BLaER1 treated with 17β-estradiol and CSF1 and Interleukin-3, amounts not matched to agents 10 nM and 100 nM (cell line): ENCODE results near the gene SIRT2.

ENCODE experiments used
- H3K27ac ChIP-seq, 11 experiments: shearing (Covaris generic); formaldehyde crosslinking; 2 replicates each; pipeline ENCODE4 v1.8.1; 2022
- H3K27me3 ChIP-seq, 11 experiments: shearing (Covaris generic); formaldehyde crosslinking; 2 replicates each; pipeline ENCODE4 v1.8.1; 2022
- H3K36me3 ChIP-seq, 11 experiments: shearing (Covaris generic); formaldehyde crosslinking; 2 replicates each; pipeline ENCODE4 v1.8.1; 2022
- H3K4me1 ChIP-seq, 10 experiments: shearing (Covaris generic); formaldehyde crosslinking; 2 replicates each; pipeline ENCODE4 v1.8.1; 2022
- H3K4me2 ChIP-seq, 11 experiments: shearing (Covaris generic); formaldehyde crosslinking; 2 replicates each; pipeline ENCODE4 v1.8.1; 2022
- H3K4me3 ChIP-seq, 10 experiments: shearing (Covaris generic); formaldehyde crosslinking; 2 replicates each; pipeline ENCODE4 v1.8.1; 2022
- H3K9ac ChIP-seq, 11 experiments: shearing (Covaris generic); formaldehyde crosslinking; 2 replicates each; pipeline ENCODE4 v1.8.1; 2022
- H3K9me3 ChIP-seq, 11 experiments: shearing (Covaris generic); formaldehyde crosslinking; replicated peaks in 1 of 11; 2 replicates each; pipeline ENCODE4 v1.8.1; 2022
- H4K20me1 ChIP-seq, 11 experiments: shearing (Covaris generic); formaldehyde crosslinking; 2 replicates each; pipeline ENCODE4 v1.8.1; 2022
- Cebpa-rat ChIP-seq, 11 experiments: shearing (Covaris generic); IDR thresholded peaks; 2 replicates each; pipeline ENCODE4 v1.8.1; 2022

Gene SIRT2

GRCh38 chr19:38849860-38850435 lies 49.5 kb downstream of the SIRT2 start, which contains the start of gene HNRNPL:
Gene HNRNPL (minus strand): TSS chr19:38849986. CDS start chr19:38849966, 20 bp downstream.
- no peaks in the 10 kb centered on the region for H3K9me3 ChIP-seq
- peak within 1 kb of the TSS; percentile 98 to 100 (median 100) for H3K9ac ChIP-seq
- peak within 1 kb of the TSS; percentile 80 to 96 (median 90) for H3K4me3 ChIP-seq
- peaks cover 54 to 65% (median 60%) of the 10 kb centered on the region in 10 experiments for H3K4me1 ChIP-seq
- H3K27me3 ChIP-seq, result no peaks in the 10 kb centered on the region
- peak within 1 kb of the TSS; percentile 99 to 100 (median 100) for H3K27ac ChIP-seq
- peaks cover 39 to 42% (median 40%) of the 10 kb centered on the region in 11 experiments for H3K36me3 ChIP-seq
- H4K20me1 ChIP-seq, result peaks cover 42 to 43% (median 43%) of the 10 kb centered on the region in 11 experiments
- TF ChIP-seq Cebpa-rat (IDR thresholded peaks at IDR 0.05), result no peak
- H3K4me2 ChIP-seq, result peak within 1 kb of the TSS; percentile 97 to 100 (median 99)

GRCh38 chr19:38849147-38849859 lies 50.1 kb downstream of the SIRT2 start:
- Histone ChIP-seq H3K4me1 (peaks cover 53 to 71% (median 66%) of the 10 kb centered on the region in 10 experiments), H3K36me3 (peaks cover 45 to 48% (median 46%) of the 10 kb centered on the region in 11 experiments), H3K4me3 (peak overlapping the region; percentile 78 to 96 (median 90)), H3K4me2 (peak overlapping the region; percentile 93 to 100 (median 97)), H3K27me3 (no peaks in the 10 kb centered on the region), H3K27ac (peak overlapping the region; percentile 99 to 100 (median 100)), H3K9ac (peak overlapping the region; percentile 98 to 100 (median 100)), H3K9me3 (no peaks in the 10 kb centered on the region), H4K20me1 (peaks cover 48 to 49% (median 49%) of the 10 kb centered on the region in 11 experiments)
- TF ChIP-seq Cebpa-rat (IDR thresholded peaks at IDR 0.05), result no peak

DNA sequence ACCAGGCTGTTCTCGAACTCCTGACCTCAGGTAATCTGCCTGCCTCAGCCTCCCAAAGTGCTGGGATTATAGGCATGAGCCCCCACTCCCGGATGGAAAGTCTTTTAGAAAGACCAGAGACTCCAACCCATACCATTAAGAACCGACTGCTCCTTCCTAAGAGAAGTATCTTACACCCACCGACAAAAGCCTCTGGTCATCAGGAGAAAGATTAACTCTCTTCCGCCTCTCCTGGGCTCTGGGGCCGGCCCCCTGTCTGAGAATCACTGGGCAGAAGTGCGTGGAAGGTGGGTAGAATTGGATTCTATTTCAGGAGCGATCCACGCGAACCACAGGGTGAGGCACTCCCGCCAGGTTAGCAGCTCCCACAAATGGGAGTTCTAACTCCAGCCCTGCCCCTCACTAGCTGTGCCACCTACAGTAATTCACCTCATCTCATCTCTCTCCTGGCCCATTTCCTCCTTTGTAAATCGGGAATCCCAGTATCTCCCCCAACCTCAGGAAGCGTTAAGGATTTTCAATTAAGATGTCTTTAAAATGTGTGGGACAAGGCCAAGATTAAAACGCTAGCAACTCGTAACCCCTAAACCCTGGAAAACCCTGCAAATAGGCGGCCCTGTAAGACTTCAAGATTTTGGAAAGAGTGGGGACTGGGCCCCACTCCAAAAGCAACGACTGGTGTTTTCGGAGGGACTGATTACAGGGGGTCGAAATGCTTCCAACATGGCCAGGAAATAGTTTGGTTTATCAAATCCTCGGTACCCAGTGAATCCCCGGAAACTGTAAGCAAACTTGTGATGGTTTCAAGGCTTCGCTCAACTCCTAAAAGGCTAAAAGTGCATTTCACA lies 50.9 kb downstream of the SIRT2 start:
- no peaks in the 10 kb centered on the region for H3K9me3 ChIP-seq
- H3K9ac ChIP-seq, result peak overlapping the region; percentile 98 to 100 (median 100)
- H3K4me2 ChIP-seq, result peak overlapping the region; percentile 93 to 100 (median 97)
- peak overlapping the region; percentile 99 to 100 (median 100); a peak in 21 of 22 replicates for H3K27ac ChIP-seq
- H3K36me3 ChIP-seq, result peaks cover 53 to 56% (median 54%) of the 10 kb centered on the region in 11 experiments
- H3K27me3 ChIP-seq, result no peaks in the 10 kb centered on the region
- peak overlapping the region; percentile 78 to 96 (median 90) for H3K4me3 ChIP-seq
- no peak for TF ChIP-seq Cebpa-rat (IDR thresholded peaks at IDR 0.05)
- H4K20me1 ChIP-seq, result peaks cover 56 to 57% (median 57%) of the 10 kb centered on the region in 11 experiments
- H3K4me1 ChIP-seq, result peaks cover 53 to 74% (median 73%) of the 10 kb centered on the region in 10 experiments

DNA sequence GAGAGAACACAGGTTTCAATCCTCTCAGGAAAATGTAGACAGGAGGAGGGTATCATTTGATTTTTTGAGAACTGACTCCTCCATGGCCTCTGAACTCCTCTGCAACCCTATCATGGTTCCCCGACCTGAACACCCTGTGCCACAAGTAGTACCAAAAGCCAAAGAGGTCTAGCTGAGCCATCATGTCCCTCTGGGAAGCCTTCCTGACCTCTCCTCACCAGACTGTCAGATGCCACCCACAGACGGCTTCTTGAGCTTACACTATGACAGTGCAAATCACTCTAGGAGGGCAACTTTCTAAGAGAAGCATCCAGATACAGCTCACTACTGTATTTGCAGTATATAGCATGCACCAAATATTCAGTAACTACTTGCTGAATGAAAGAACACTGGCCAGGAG lies 53.3 kb downstream of the SIRT2 start:
- Histone ChIP-seq H3K36me3 (peaks cover 77 to 80% (median 78%) of the 10 kb centered on the region in 11 experiments), H3K27ac (peak overlapping the region in 2 of 11 experiments; percentile 6 to 15; a peak in 1 of 22 replicates), H3K9ac (peak overlapping the region; percentile 37 to 100 (median 100); a peak in 17 of 22 replicates), H3K4me1 (peaks cover 55 to 81% (median 76%) of the 10 kb centered on the region in 10 experiments), H3K9me3 (no peaks in the 10 kb centered on the region), H3K27me3 (no peaks in the 10 kb centered on the region), H3K4me2 (peak overlapping the region; percentile 9 to 100 (median 95); a peak in 17 of 22 replicates), H3K4me3 (no peak overlapping the region; a peak in 1 of 20 replicates), H4K20me1 (peaks cover 80 to 82% (median 81%) of the 10 kb centered on the region in 11 experiments)
- TF ChIP-seq Cebpa-rat (IDR thresholded peaks at IDR 0.05), result no peak

GRCh38 chr19:38845374-38846024 lies 53.9 kb downstream of the SIRT2 start:
- Histone ChIP-seq H3K4me1 (peaks cover 55 to 82% (median 72%) of the 10 kb centered on the region in 10 experiments), H4K20me1 (peaks cover 86 to 88% (median 87%) of the 10 kb centered on the region in 11 experiments), H3K9ac (peak overlapping the region in 9 of 11 experiments; percentile 20 to 100 (median 53); a peak in 11 of 22 replicates), H3K4me3 (no peak overlapping the region), H3K4me2 (peak overlapping the region in 10 of 11 experiments; percentile 9 to 100 (median 94); a peak in 17 of 22 replicates), H3K27ac (peak overlapping the region in 1 of 11 experiments; percentile 15; a peak in 2 of 22 replicates), H3K36me3 (peaks cover 83 to 86% (median 84%) of the 10 kb centered on the region in 11 experiments), H3K9me3 (no peaks in the 10 kb centered on the region), H3K27me3 (no peaks in the 10 kb centered on the region)
- no peak for TF ChIP-seq Cebpa-rat (IDR thresholded peaks at IDR 0.05)

DNA sequence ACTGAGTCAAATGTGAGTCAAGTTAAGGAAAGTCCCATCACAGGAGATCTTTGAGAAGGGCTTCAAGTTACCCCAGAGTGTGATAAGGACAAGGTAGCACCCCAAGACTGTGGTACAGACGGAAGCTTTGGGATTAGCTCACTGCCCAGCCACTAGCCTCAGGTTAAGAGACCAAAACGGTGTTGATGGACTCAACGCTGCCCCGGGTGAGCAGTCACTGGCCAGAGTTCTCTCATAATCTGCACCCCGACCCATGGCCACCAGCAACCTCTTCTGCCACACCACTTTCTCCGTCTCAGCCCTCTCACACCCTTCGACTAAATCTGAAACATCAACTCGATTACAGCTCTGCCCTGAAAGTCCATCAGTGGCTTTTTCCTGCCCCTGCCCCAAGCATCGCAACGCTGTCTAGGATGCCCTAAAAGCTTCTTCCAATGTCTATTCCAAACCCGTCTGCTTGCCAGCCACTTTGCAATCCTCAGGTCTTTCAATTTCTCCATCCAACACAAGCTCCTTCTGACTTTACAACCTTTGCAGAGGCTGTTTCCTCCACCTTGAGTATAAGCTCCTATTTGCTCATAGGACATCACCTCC lies 55.2 kb downstream of the SIRT2 start:
- Histone ChIP-seq H3K4me3 (peak overlapping the region in 1 of 10 experiments; percentile 12; a peak in 1 of 20 replicates), H3K4me1 (peaks cover 55 to 82% (median 72%) of the 10 kb centered on the region in 10 experiments), H3K27me3 (no peaks in the 10 kb centered on the region), H3K9ac (peak overlapping the region in 10 of 11 experiments; percentile 6 to 100 (median 51); a peak in 14 of 22 replicates), H4K20me1 (peaks cover 98 to 100% (median 99%) of the 10 kb centered on the region in 11 experiments), H3K27ac (no peak overlapping the region; a peak in 1 of 22 replicates), H3K9me3 (no peaks in the 10 kb centered on the region), H3K36me3 (peaks cover 95 to 99% (median 97%) of the 10 kb centered on the region in 11 experiments), H3K4me2 (peak overlapping the region in 10 of 11 experiments; percentile 7 to 100 (median 76); a peak in 18 of 22 replicates)
- no peak for TF ChIP-seq Cebpa-rat (IDR thresholded peaks at IDR 0.05)

- H3K27ac ChIP-seq, result peak overlapping the region in 7 of 11 experiments; percentile 8 to 55 (median 28); a peak in 11 of 22 replicates
- H3K36me3 ChIP-seq, result peaks cover 98 to 100% (median 99%) of the 10 kb centered on the region in 11 experiments
- H3K9ac ChIP-seq, result peak overlapping the region; percentile 3 to 100 (median 52); a peak in 19 of 22 replicates
- H3K4me2 ChIP-seq, result peak overlapping the region; percentile 7 to 100 (median 74); a peak in 20 of 22 replicates
- H4K20me1 ChIP-seq, result peaks cover 98 to 100% (median 99%) of the 10 kb centered on the region in 11 experiments
- H3K9me3 ChIP-seq, result no peaks in the 10 kb centered on the region
- H3K4me3 ChIP-seq, result peak overlapping the region in 7 of 10 experiments; percentile 1 to 33 (median 10); a peak in 6 of 20 replicates
- H3K27me3 ChIP-seq, result no peaks in the 10 kb centered on the region
- H3K4me1 ChIP-seq, result peaks cover 49 to 77% (median 67%) of the 10 kb centered on the region in 10 experiments
- TF ChIP-seq Cebpa-rat (IDR thresholded peaks at IDR 0.05), result no peak
These were observed 56.2 kb downstream of the SIRT2 start for GRCh38 chr19:38843175-38843758.
